GM18861 (cell line): ENCODE measurements around the gene RAB31.

ENCODE experiments used
- ATAC-seq: cut with Tn5 transposase; IDR thresholded peaks from one replicate; pipeline ENCODE4 v1.9.1; 2021; ENCODE audit not compliant: unreplicated experiment

RAB31 gene

GRCh38 chr18:9910661-9911060 is 202.6 kb downstream of the RAB31 start:
- ATAC-seq = no peak

- no peak for ATAC-seq
Measured at GRCh38 chr18:9911226-9911625, 203.1 kb downstream of the RAB31 start.
